ENCODE results near the gene MED29.

The MED29 gene, protein sequence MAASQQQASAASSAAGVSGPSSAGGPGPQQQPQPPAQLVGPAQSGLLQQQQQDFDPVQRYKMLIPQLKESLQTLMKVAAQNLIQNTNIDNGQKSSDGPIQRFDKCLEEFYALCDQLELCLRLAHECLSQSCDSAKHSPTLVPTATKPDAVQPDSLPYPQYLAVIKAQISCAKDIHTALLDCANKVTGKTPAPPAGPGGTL

GRCh38 chr19:39390751-39391437 lies at the start of gene MED29, which contains the start of gene PAF1:
TSS of gene MED29 (plus strand) at chr19:39391378. CDS start at chr19:39391423, 45 bp downstream.
TSS of gene PAF1 (minus strand) at chr19:39391106. CDS start at chr19:39390864, 242 bp downstream.
- peak; percentile 97 for DNase-seq

DNA sequence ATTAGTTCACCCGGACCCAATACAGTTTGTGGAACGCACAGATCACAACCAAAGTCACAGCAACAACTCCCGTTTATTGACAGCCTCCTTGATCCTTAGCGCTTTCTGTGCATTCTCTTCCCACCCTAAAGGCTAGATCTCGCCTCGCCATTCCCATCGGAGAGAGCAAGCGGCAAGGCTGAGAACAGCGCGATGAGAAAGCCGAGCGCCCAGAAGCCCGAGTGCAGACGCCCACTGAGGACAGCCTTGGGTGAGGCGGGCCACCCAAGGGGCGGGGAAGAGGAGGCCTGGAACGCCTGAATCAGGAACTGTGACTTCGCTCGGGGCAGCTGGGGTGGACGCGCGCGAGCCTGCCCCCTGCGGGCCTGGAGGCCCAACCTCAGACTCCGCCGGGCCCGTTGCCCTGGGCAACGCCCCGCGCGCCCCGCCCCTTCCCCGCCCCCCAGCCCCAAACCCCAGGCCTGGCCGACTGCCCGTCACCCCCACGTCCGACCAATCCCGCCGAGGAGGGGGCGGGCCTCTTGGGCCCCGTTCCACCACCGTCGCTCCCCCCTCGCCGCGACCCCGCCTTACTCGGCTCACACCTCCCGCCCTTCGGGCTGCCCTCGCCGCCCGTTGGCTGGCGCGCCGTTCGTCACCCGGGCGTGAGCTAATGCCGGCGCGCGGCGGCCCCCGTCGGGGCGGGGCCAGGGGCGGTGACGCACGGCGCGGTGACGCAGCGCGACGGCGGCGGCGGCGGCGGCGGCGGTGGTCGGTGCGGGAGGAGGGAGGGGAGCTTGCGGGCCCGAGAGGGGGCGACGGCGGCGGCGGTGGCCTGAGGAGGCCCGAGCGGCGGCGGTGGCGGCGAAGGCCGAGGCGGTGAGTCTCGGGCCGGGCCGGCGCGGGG lies 49.2 kb upstream of the MED29 start, which contains the start of gene SAMD4B:
Gene SAMD4B, plus strand, starts transcription at position 703 of the 886 bp plus-strand sequence. CDS start 14,473 bp downstream, outside the sequence.
- DNase-seq: peak; percentile 98

GRCh38 chr19:39342647-39343305 lies 48.4 kb upstream of the MED29 start:
- DNase-seq: no peak

GRCh38 chr19:39345956-39346355 lies 45.2 kb upstream of the MED29 start:
- no peak for DNase-seq

- DNase-seq: no peak
Observed at GRCh38 chr19:39347332-39348164, 43.6 kb upstream of the MED29 start.

GRCh38 chr19:39349326-39349725 lies 41.9 kb upstream of the MED29 start:
- no peak for DNase-seq

DNA sequence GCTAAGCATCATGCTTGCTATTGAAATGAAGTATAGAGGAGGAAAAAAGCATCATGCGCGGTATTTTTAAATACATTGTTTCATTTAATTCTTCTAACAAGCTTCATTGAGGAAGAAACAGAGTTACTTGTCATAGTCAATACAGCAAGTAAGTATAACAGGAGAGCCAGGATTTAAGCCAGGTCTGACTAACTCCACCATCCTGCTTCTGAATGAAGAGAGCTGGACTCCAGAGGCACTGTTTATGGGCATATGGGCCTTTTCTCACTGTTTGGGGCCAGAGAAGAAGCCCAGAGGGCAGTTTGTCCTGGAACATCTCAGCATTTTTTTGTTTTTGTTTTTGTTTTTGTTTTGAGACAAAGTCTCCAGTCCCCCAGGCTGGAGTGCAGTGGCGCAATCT lies 41.0 kb upstream of the MED29 start:
- no peak for DNase-seq

GRCh38 chr19:39351537-39352064 lies 39.6 kb upstream of the MED29 start:
- no peak for DNase-seq

DNA sequence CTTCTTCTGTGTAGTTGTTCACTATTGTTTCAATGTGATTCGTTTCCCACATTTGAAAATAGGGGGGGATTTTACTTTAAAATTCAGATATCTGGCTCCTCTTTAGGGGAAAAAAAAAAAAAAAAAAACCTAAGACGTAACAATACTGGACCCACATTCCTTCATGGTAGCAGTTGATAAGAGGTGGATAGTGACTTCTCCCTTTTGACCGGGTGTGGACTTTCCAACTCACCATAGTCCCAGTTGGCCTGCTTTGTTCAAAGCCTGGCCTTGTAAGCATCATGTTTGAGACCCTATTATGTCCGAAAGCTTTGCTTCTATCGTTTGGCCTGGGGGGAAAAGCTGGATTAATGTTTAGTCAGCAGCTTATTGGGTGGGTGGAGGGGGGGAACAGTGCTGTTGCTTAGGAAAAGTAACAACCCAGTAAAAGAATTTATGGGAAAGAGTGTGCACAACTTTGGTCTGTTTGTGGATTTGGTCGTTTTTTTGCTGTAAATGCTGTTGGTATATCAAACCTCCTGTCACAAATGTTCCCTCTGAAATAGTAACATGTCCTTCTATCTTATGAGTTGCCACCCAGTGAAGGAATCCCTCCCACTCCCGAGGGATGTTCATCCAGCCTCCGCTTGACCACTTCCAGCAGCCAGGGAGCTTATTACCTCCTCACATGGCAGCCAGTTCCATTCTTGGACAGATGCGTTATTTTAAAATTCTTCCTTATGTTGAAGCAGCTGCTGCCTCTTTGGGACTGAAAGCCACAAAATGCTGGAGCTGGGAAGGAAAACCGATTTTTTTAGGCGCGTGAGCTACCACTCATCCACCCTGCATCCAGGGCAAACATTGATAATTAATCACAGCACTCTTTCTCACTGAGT lies 38.6 kb upstream of the MED29 start:
- no peak for DNase-seq

DNA sequence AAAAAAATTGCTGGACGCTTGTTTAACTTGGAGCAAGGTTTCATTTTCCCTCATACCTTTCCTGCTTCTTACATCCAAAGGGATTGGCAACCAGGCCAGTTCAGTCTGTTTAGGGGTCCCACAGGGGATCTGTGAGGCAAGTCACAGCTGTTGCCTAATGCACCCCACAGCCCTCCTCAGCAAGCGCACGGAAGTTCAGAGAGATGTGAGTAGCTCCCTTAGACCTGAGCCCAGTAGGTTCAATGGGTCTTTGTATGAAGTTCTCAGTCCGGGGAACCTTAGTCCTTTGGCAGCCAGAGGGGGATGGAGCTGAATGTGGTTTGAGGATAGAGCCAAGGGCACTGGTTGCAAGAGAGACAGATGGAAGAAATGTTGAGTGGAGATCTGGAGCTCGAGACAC lies 35.9 kb upstream of the MED29 start:
- DNase-seq: no peak

DNA sequence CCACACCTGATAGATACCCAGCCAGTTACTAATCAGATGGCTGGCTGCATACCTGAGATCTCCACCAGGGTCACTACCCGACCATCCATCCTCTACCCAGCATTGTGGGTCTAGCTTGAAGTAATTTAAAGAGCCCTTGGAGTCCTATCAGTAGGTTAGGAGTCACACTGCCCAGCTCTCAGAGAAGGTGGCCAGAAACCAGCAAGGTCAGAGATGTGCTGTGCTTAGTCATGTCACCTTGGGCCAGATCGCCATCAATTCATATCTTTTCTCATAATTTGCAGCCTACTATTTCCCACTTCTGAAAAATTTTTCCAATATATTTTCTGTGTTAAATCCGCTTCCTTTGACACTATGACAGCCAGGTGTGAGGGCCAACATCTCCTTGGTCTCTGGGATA lies 35.1 kb upstream of the MED29 start:
- DNase-seq: no peak

DNA sequence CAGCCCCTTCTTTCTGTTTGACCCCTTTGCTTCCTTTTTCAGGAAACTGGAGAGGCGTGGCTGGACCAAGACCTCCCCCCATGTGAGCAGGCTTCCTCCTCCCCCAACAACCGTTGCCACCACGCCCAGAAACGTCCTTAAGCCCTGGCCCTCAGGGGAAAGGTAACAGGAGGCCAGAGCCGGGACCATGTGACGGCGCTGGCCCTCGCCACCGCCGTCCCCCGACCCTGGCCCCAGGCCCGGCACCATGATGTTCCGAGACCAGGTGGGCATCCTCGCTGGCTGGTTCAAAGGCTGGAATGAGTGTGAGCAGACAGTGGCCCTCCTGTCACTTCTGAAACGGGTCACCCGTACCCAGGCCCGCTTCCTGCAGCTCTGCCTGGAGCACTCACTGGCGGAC lies 34.5 kb upstream of the MED29 start:
- no peak for DNase-seq

DNA sequence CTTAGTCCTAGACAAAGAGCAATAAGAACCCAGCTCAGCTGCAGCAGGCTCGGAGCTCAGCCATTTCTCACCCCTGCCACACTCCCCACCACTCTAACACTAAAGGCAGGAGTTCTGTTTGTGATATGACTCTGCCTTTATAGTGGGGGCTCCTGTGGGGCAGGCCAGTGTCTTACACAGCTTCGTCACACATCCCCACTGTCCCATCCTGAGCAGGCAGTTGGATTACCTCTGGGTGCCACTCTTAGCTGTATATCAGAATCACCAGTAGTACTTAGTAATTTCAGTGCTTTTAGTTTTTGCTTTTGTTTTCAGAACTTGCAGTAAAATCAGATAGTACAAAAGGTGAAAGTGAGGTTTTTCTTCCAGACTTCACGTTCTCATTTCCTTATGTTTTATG lies 32.2 kb upstream of the MED29 start:
- DNase-seq: no peak

DNA sequence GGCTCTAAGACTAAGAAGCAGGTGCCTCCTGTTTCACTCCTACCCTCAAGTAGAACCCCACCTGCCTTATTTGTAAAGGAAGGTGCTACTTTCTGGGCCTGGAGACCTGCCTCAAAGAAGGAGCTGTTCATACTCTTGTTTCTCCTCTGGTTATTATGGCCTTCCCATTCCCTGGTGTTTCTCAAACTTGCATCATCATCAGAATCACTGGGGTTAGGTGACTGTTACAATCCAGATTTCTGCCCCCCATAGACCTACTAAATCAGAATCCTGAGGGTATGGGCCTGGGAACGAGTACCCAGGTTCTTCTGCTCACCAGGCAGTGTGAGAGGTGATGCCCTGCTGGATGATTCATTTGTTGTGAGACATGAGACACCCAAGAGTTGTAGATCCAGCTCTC lies 30.6 kb upstream of the MED29 start:
- DNase-seq: no peak

GRCh38 chr19:39362682-39363657 lies 28.2 kb upstream of the MED29 start:
- DNase-seq: no peak

DNA sequence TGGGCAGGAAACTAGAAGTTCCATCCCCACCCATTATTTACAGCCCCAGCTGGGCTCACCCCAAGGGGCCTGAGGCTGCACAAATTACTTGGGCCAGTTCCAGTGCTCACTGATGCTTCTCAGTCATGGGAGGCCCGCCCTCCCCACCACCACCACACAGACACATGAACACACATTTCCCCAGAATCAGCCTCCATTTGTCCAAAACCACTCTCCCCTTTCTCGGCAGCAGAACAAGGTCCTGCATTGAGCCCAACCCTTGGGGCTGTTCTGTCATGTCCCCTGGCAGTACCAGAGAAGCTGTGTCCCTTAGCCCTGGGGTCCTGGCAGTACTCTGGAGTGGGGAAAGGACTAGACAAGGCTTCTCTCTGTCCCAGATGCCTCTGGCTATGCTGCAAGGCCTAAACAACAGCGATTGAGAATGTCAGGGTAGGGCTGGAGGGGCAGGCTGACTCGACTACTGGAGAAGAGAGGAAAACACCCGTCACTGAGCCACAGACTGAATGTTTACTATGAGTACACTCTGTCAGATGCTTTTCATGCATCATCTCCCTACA lies 27.2 kb upstream of the MED29 start:
- DNase-seq: peak; percentile 29

- no peak for DNase-seq
Observed at GRCh38 chr19:39365531-39365930, 25.6 kb upstream of the MED29 start.

DNA sequence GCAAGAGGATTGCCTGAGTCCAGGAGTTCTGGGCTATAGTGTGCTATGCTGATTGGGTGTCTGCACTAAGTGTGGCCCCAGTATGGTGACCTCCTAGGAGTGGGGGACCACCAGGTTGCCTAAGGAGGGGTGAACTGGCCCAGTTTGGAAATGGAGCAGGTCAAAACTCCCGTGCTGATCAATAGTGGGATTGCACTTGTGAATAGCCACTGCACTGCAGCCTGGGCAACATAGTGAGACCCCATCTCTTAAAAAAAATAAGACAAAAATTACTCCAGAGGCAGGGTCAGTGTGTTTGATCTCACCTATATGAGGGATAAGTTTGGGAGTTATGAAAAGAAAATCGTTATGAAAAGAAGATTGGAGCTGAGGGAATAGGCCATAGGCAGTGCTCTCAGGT lies 22.0 kb upstream of the MED29 start:
- no peak for DNase-seq

GRCh38 chr19:39370735-39371134 lies 20.4 kb upstream of the MED29 start:
- no peak for DNase-seq

Data from amniotic stem cell (primary cell).